ENCODE data around the gene P4HA2. TPM values are rescaled to one million over a fixed set of nuclear protein-coding genes. Genes with fewer than 3 reads are reported as not detected.

The P4HA2 gene
- total and polyA plus RNA-seq, 11 donors: 41.2 to 140 (median 55.7) TPM

GRCh38 chr5:132259069-132259851 is 31.6 kb upstream of the P4HA2 start:
- H3K36me3 ChIP-seq: peaks cover 0 to 6% (median 0%) of the 10 kb centered on the region in 9 donors
- peaks cover 0 to 73% (median 45%) of the 10 kb centered on the region in 12 donors for H3K4me1 ChIP-seq
- ATAC-seq (peak in 3 of 4 donors; percentile 16 to 58 (median 46)), DNase-seq (peak in 4 of 5 donors; percentile 62 to 79 (median 76))
- no peak for TF ChIP-seq POLR2A (IDR thresholded peaks at IDR 0.05)
- TF ChIP-seq CTCF (IDR thresholded peaks at IDR 0.05): no peak
- H3K27me3 ChIP-seq: peaks cover 0 to 14% (median 0%) of the 10 kb centered on the region in 9 donors
- H3K4me3 ChIP-seq: peak overlapping the region in 4 of 12 donors; percentile 56 to 86 (median 74)
- no peaks in the 10 kb centered on the region for H3K9me3 ChIP-seq
- peak overlapping the region in 10 of 12 donors; percentile 8 to 97 (median 60) for H3K27ac ChIP-seq
- 60 to 82% (median 70%) methylated on average over 5 to 24 of the region's 24 CpGs for WGBS, 4 donors
- intact Hi-C loops (cut with DNase I): no loop called here

- Histone ChIP-seq H3K4me1 (peaks cover 0 to 65% (median 40%) of the 10 kb centered on the region in 12 donors), H3K9me3 (no peaks in the 10 kb centered on the region), H3K27me3 (peaks cover 0 to 14% (median 0%) of the 10 kb centered on the region in 9 donors), H3K4me3 (peak overlapping the region; percentile 8 to 86 (median 58)), H3K27ac (peak overlapping the region in 11 of 12 donors; percentile 1 to 97 (median 67)), H3K36me3 (peaks cover 0 to 6% (median 0%) of the 10 kb centered on the region in 9 donors)
- peak in 2 of 5 donors; percentile 21 to 42 for DNase-seq
- intact Hi-C loops (cut with DNase I): no loop called here
- no peak for TF ChIP-seq POLR2A (IDR thresholded peaks at IDR 0.05)
- TF ChIP-seq CTCF (IDR thresholded peaks at IDR 0.05): no peak
- peak in 1 of 4 donors; percentile 23 for ATAC-seq
- WGBS, 4 donors: 58 to 76% (median 68%) methylated on average over 16 to 19 of the region's 19 CpGs
Measured at GRCh38 chr5:132258102-132259068, 30.7 kb upstream of the P4HA2 start.

GRCh38 chr5:132257131-132258101 is 29.8 kb upstream of the P4HA2 start, which contains the start of gene PDLIM4:
Gene PDLIM4 (plus strand): TSS chr5:132257696. CDS start chr5:132257735, 39 bp downstream.
- Histone ChIP-seq H3K9me3 (no peaks in the 10 kb centered on the region), H3K27me3 (peaks cover 0 to 14% (median 0%) of the 10 kb centered on the region in 9 donors), H3K36me3 (peaks cover 0 to 5% (median 0%) of the 10 kb centered on the region in 9 donors), H3K4me1 (peaks cover 0 to 62% (median 39%) of the 10 kb centered on the region in 12 donors), H3K27ac (peak within 1 kb of the TSS in 11 of 12 donors; percentile 1 to 97 (median 67)), H3K4me3 (peak within 1 kb of the TSS; percentile 8 to 86 (median 58))
- 23 to 26% (median 24%) methylated on average over 34 to 86 of the region's 88 CpGs for WGBS, 4 donors
- intact Hi-C loops (cut with DNase I): no loop called here
- ATAC-seq (peak in 1 of 4 donors; percentile 29), DNase-seq (peak in 1 of 5 donors; percentile 59)
- TF ChIP-seq POLR2A (IDR thresholded peaks at IDR 0.05) (no peak), CTCF (IDR thresholded peaks at IDR 0.05) (no peak)
